ENCODE data around the gene TMEM192. TPM values are rescaled to one million over a fixed set of nuclear protein-coding genes. Genes with fewer than 3 reads are reported as not detected.

Gene TMEM192
- total and polyA plus RNA-seq, 2 experiments from 2014 or later = 6.9 to 10.8 TPM

GRCh38 chr4:165052627-165053026 is 60.0 kb downstream of the TMEM192 start (continued):
- TF ChIP-seq REST (IDR thresholded peaks at IDR 0.05; ENCODE audit: unreplicated experiment) (no peak), POLR2AphosphoS5 (IDR thresholded peaks at IDR 0.05; ENCODE audit: low read depth) (no peak)

GRCh38 chr4:165048170-165048569 is 64.5 kb downstream of the TMEM192 start:
- Mint-ChIP-seq H3K4me1 (peaks cover 4% of the 10 kb centered on the region; the same call in 2 of the 3 replicates), H3K27ac (no peak overlapping the region), H3K27me3 (ENCODE audit: insufficient read depth, low read depth, poor library complexity) (peaks cover 3% of the 10 kb centered on the region), H3K9me3 (no peaks in the 10 kb centered on the region), H3K4me3 (no peak overlapping the region), H3K36me3 (ENCODE audit: low read depth) (no peaks in the 10 kb centered on the region)
- no peak for TF ChIP-seq JUNB (IDR thresholded peaks at IDR 0.05; ENCODE audit: unreplicated experiment)
- TF ChIP-seq ZNF331 (CRISPR knock-in tag; IDR thresholded peaks at IDR 0.05; ENCODE audit: low read depth) = no peak
- TF ChIP-seq CTCF (conservative IDR thresholded peaks at IDR 0.05; ENCODE audit: low read depth in 2 of 2) = no peak
- no peak for TF ChIP-seq EZH2phosphoT487 (IDR thresholded peaks at IDR 0.05; ENCODE audit: unreplicated experiment)
- no peak for TF ChIP-seq NANOG (IDR thresholded peaks at IDR 0.05; ENCODE audit: borderline replicate concordance)
- no peak for TF ChIP-seq REST (IDR thresholded peaks at IDR 0.05; ENCODE audit: unreplicated experiment)
- Histone ChIP-seq H2AFZ (peak overlapping the region; percentile 87), H3K4me1 (ENCODE audit: insufficient read depth) (no peaks in the 10 kb centered on the region), H3F3A (replicated peaks; ENCODE audit: low read depth) (no peaks in the 10 kb centered on the region), H3K27me3 (ENCODE audit: insufficient read depth) (no peaks in the 10 kb centered on the region), H3K79me2 (replicated peaks; ENCODE audit: insufficient read depth) (no peaks in the 10 kb centered on the region), H3K4me3 (no peak overlapping the region), H3K4me2 (no peak overlapping the region), H3K36me3 (ENCODE audit: insufficient read depth) (no peaks in the 10 kb centered on the region), H3K27ac (ENCODE audit: low read depth) (no peak overlapping the region), H3K9me2 (ENCODE audit: insufficient read depth) (no peaks in the 10 kb centered on the region), H4K20me1 (replicated peaks; ENCODE audit: insufficient read depth) (no peaks in the 10 kb centered on the region)
- peak; percentile 37; the same call in 2 of the 3 replicates for ATAC-seq
- peak; percentile 21 for DNase-seq (ENCODE audit: low spot score)

Measured in GM23338 (cell line).